CD4-positive, alpha-beta memory T cell (primary cell): ENCODE results near the gene SLC51B. TPM values are rescaled to one million over a fixed set of nuclear protein-coding genes. Genes with fewer than 3 reads are reported as not detected.

ENCODE experiments used
- CTCF ChIA-PET: fragments of 350-600 bp; sonication (Branson Sonifier 250); formaldehyde crosslinking; loops from one replicate; lab custom pipeline; 2021; ENCODE audit warnings: inconsistent platforms; ENCODE audit not compliant: partially characterized antibody; lab: Charles Lee
- POLR2A ChIA-PET: fragments of 350-600 bp; sonication (Branson Sonifier 250); formaldehyde crosslinking; loops from one replicate; lab custom pipeline; 2021; ENCODE audit not compliant: partially characterized antibody; lab: Charles Lee
- DNase-seq, 5 donors: peaks; one replicate each; pipeline versions ENCODE4 v3.0.0 to v3.0.0-alpha.2; 2020 to 2022; ENCODE audit warnings: mixed read lengths in 1 of 5
- H3K27ac ChIP-seq: one replicate; pipeline ENCODE4 v1.7.0; 2013; ENCODE audit warnings: low read depth, low read length
- H3K27me3 ChIP-seq: 2 replicates; pipeline ENCODE4 v1.7.0; 2013; ENCODE audit warnings: mild to moderate bottlenecking, low read length, moderate library complexity; ENCODE audit not compliant: insufficient read depth
- H3K36me3 ChIP-seq: 2 replicates; pipeline ENCODE4 v1.7.0; 2013; ENCODE audit warnings: mild to moderate bottlenecking, low read length, moderate library complexity; ENCODE audit not compliant: insufficient read depth
- H3K4me1 ChIP-seq: 2 replicates; pipeline ENCODE4 v1.7.0; 2013; ENCODE audit warnings: mild to moderate bottlenecking, low read length, moderate library complexity; ENCODE audit not compliant: insufficient read depth
- H3K4me3 ChIP-seq, 2 donors: one replicate each; pipeline ENCODE4 v1.7.0; 2013; ENCODE audit warnings: low read length in 2 of 2, mild to moderate bottlenecking in 1 of 2
- H3K9me3 ChIP-seq, 2 donors: one replicate each; pipeline ENCODE4 v1.7.0; 2013; ENCODE audit warnings: low read length in 2 of 2, control low read depth in 1 of 2; ENCODE audit not compliant: control insufficient read depth in 1 of 2
- H3K27ac Mint-ChIP-seq, 7 donors: one replicate each; pipeline ENCODE4 v1.8.0; 2020 to 2021; ENCODE audit warnings: mixed read lengths in 7 of 7, mild to moderate bottlenecking in 6 of 7, inconsistent platforms in 3 of 7, moderate library complexity in 3 of 7
- H3K27me3 Mint-ChIP-seq, 2 donors: one replicate each; pipeline ENCODE4 v1.8.0; 2020 to 2021; ENCODE audit warnings: mixed read lengths in 2 of 2
- H3K36me3 Mint-ChIP-seq, 2 donors: one replicate each; pipeline ENCODE4 v1.8.0; 2020 to 2021; ENCODE audit warnings: mixed read lengths in 2 of 2, inconsistent platforms in 1 of 2, mild to moderate bottlenecking in 1 of 2
- H3K4me1 Mint-ChIP-seq, 4 donors: one replicate each; pipeline ENCODE4 v1.8.0; 2020 to 2021; ENCODE audit warnings: mixed read lengths in 4 of 4, mild to moderate bottlenecking in 1 of 4
- H3K4me3 Mint-ChIP-seq, 8 donors: one replicate each; pipeline ENCODE4 v1.8.0; 2020 to 2021; ENCODE audit warnings: mixed read lengths in 8 of 8, mild to moderate bottlenecking in 7 of 8, moderate library complexity in 6 of 8, inconsistent platforms in 3 of 8
- H3K9me3 Mint-ChIP-seq, 8 donors: one replicate each; pipeline ENCODE4 v1.8.0; 2020 to 2021; ENCODE audit warnings: mixed read lengths in 8 of 8, mild to moderate bottlenecking in 5 of 8, inconsistent platforms in 3 of 8, moderate library complexity in 1 of 8
- intact Hi-C: fragments of 100-400 bp; cut with micrococcal nuclease; formaldehyde crosslinking; loops from one replicate; pipeline ENCODE4 v1.15.1; 2023
- polyA plus RNA-seq, 2 donors: library from polyadenylated mRNA; unstranded; fragments of 300-500 nt; fragmentation: Illumina TruSeq; gene quantifications; one replicate each; pipeline ENCODE4 v1.2.3, GENCODE V29; 2021
- total RNA-seq, 2 experiments: library from RNA; stranded (reverse); gene quantifications; one replicate each; pipeline ENCODE4 v1.2.3, GENCODE V29; 2021

SLC51B gene
- total and polyA plus RNA-seq, 4 experiments from 2014 or later = not detected

GRCh38 chr15:65076486-65077290 is 31.5 kb downstream of the SLC51B start, which contains the start of gene KBTBD13:
KBTBD13 (plus strand) TSS chr15:65076746; CDS start chr15:65076816, 70 bp downstream.
- no peaks in the 10 kb centered on the region for H3K36me3 ChIP-seq
- no peak within 1 kb of the TSS for H3K4me3 ChIP-seq
- DNase-seq = no peak
- H3K9me3 ChIP-seq = no peaks in the 10 kb centered on the region
- Mint-ChIP-seq H3K27me3 (peaks cover 14 to 28% of the 10 kb centered on the region in 2 donors), H3K4me3 (no peak within 1 kb of the TSS), H3K36me3 (no peaks in the 10 kb centered on the region), H3K4me1 (peaks cover 5 to 12% (median 7%) of the 10 kb centered on the region in 4 donors), H3K9me3 (no peaks in the 10 kb centered on the region), H3K27ac (no peak within 1 kb of the TSS)
- ChIA-PET CTCF (interaction anchor here (1.6 to 4.0 kb wide), 3 partner anchors 21 to 345 kb away, joined by 3 to 24 read pairs (median 3); no protein-coding TSS in a partner anchor), POLR2A (no interaction called here)
- no peak within 1 kb of the TSS for H3K27ac ChIP-seq
- no peaks in the 10 kb centered on the region for H3K4me1 ChIP-seq
- intact Hi-C loops = no loop called here
- no peaks in the 10 kb centered on the region for H3K27me3 ChIP-seq

GRCh38 chr15:65077291-65077980 is 32.2 kb downstream of the SLC51B start:
- Histone ChIP-seq H3K27ac (no peak overlapping the region), H3K4me3 (no peak overlapping the region), H3K36me3 (no peaks in the 10 kb centered on the region), H3K9me3 (no peaks in the 10 kb centered on the region), H3K4me1 (peaks cover 7% of the 10 kb centered on the region), H3K27me3 (no peaks in the 10 kb centered on the region)
- DNase-seq = no peak
- ChIA-PET CTCF (interaction anchor here (0.9 to 4.0 kb wide), 3 partner anchors 10 to 43 kb away, joined by 3 to 24 read pairs (median 3); no protein-coding TSS in a partner anchor), POLR2A (no interaction called here)
- intact Hi-C loops = no loop called here
- H3K36me3 Mint-ChIP-seq = no peaks in the 10 kb centered on the region
- no peaks in the 10 kb centered on the region for H3K9me3 Mint-ChIP-seq
- peak overlapping the region in 1 of 7 donors; percentile 23 for H3K27ac Mint-ChIP-seq
- H3K4me3 Mint-ChIP-seq = peak overlapping the region in 3 of 8 donors; percentile 36 to 66 (median 53)
- peaks cover 18 to 32% of the 10 kb centered on the region in 2 donors for H3K27me3 Mint-ChIP-seq
- peaks cover 8 to 16% (median 10%) of the 10 kb centered on the region in 4 donors for H3K4me1 Mint-ChIP-seq

GRCh38 chr15:65077981-65078352 is 32.8 kb downstream of the SLC51B start:
- H3K36me3 Mint-ChIP-seq = no peaks in the 10 kb centered on the region
- ChIA-PET POLR2A (no interaction called here), CTCF (interaction anchor here (0.6 to 4.0 kb wide), 6 partner anchors 9 to 781 kb away, joined by 3 to 24 read pairs (median 3); no protein-coding TSS in a partner anchor)
- H3K4me3 Mint-ChIP-seq = peak overlapping the region in 3 of 8 donors; percentile 36 to 66 (median 53)
- H3K9me3 Mint-ChIP-seq = no peaks in the 10 kb centered on the region
- Histone ChIP-seq H3K27ac (no peak overlapping the region), H3K9me3 (no peaks in the 10 kb centered on the region), H3K36me3 (no peaks in the 10 kb centered on the region), H3K27me3 (no peaks in the 10 kb centered on the region), H3K4me3 (no peak overlapping the region), H3K4me1 (peaks cover 10% of the 10 kb centered on the region)
- intact Hi-C loops = loop anchor here (1.0 kb wide), 2 partner anchors 45 to 347 kb away; no protein-coding TSS in a partner anchor
- H3K4me1 Mint-ChIP-seq = peaks cover 13 to 21% (median 16%) of the 10 kb centered on the region in 4 donors
- DNase-seq = peak in 4 of 5 donors; percentile 24 to 45 (median 38)
- H3K27me3 Mint-ChIP-seq = peaks cover 23 to 37% of the 10 kb centered on the region in 2 donors
- peak overlapping the region in 2 of 7 donors; percentile 23 to 48 for H3K27ac Mint-ChIP-seq

GRCh38 chr15:65079580-65079979 is 34.4 kb downstream of the SLC51B start:
- H3K27ac Mint-ChIP-seq = peak overlapping the region in 1 of 7 donors; percentile 26
- H3K4me3 Mint-ChIP-seq = no peak overlapping the region
- no peak overlapping the region for H3K4me3 ChIP-seq
- H3K27me3 Mint-ChIP-seq = peaks cover 26 to 40% of the 10 kb centered on the region in 2 donors
- H3K27me3 ChIP-seq = no peaks in the 10 kb centered on the region
- no peaks in the 10 kb centered on the region for H3K9me3 ChIP-seq
- ChIA-PET CTCF (no interaction called here), POLR2A (no interaction called here)
- intact Hi-C loops = no loop called here
- no peak overlapping the region for H3K27ac ChIP-seq
- H3K36me3 ChIP-seq = no peaks in the 10 kb centered on the region
- DNase-seq = no peak
- peaks cover 10% of the 10 kb centered on the region for H3K4me1 ChIP-seq
- peaks cover 13 to 22% (median 18%) of the 10 kb centered on the region in 4 donors for H3K4me1 Mint-ChIP-seq
- no peaks in the 10 kb centered on the region for H3K9me3 Mint-ChIP-seq
- no peaks in the 10 kb centered on the region for H3K36me3 Mint-ChIP-seq

GRCh38 chr15:65081270-65081669 is 36.1 kb downstream of the SLC51B start:
- no peaks in the 10 kb centered on the region for H3K27me3 ChIP-seq
- no peak for DNase-seq
- Mint-ChIP-seq H3K4me3 (no peak overlapping the region), H3K27ac (no peak overlapping the region), H3K36me3 (no peaks in the 10 kb centered on the region), H3K27me3 (peaks cover 26 to 33% of the 10 kb centered on the region in 2 donors), H3K4me1 (peaks cover 13 to 22% (median 18%) of the 10 kb centered on the region in 4 donors), H3K9me3 (no peaks in the 10 kb centered on the region)
- H3K36me3 ChIP-seq = no peaks in the 10 kb centered on the region
- H3K27ac ChIP-seq = no peak overlapping the region
- H3K9me3 ChIP-seq = no peaks in the 10 kb centered on the region
- H3K4me1 ChIP-seq = peaks cover 10% of the 10 kb centered on the region
- ChIA-PET POLR2A (no interaction called here), CTCF (interaction anchor here (0.8 kb wide), 1 partner anchor 12 kb away, joined by 5 read pairs; no protein-coding TSS in a partner anchor)
- no peak overlapping the region for H3K4me3 ChIP-seq
- intact Hi-C loops = no loop called here

- H3K27me3 Mint-ChIP-seq = peaks cover 26 to 31% of the 10 kb centered on the region in 2 donors
- no peaks in the 10 kb centered on the region for H3K36me3 Mint-ChIP-seq
- no peak overlapping the region for H3K4me3 Mint-ChIP-seq
- Histone ChIP-seq H3K4me3 (no peak overlapping the region), H3K4me1 (peaks cover 10% of the 10 kb centered on the region), H3K36me3 (no peaks in the 10 kb centered on the region), H3K27ac (no peak overlapping the region), H3K9me3 (no peaks in the 10 kb centered on the region), H3K27me3 (no peaks in the 10 kb centered on the region)
- H3K9me3 Mint-ChIP-seq = no peaks in the 10 kb centered on the region
- DNase-seq = no peak
- H3K4me1 Mint-ChIP-seq = peaks cover 12 to 22% (median 18%) of the 10 kb centered on the region in 4 donors
- POLR2A ChIA-PET = no interaction called here
- intact Hi-C loops = no loop called here
- H3K27ac Mint-ChIP-seq = no peak overlapping the region
- CTCF ChIA-PET = no interaction called here
Measured at GRCh38 chr15:65081758-65082157, 36.6 kb downstream of the SLC51B start.
